Astrocyte of the cerebellum (primary cell): ENCODE data around the gene TIAM2.
"Not testable (repeated sequence)": the region's sequence is repeated elsewhere in the genome, so short reads cannot be mapped to it uniquely, and the experiment has no call there.

Experiments used
- DNase-seq: peaks from one replicate; pipeline ENCODE4 v3.0.0-alpha.2; 2011; ENCODE audit warnings: low read depth
- H3K4me3 ChIP-seq: 2 replicates; pipeline ENCODE4 v1.5.1; 2011; ENCODE audit warnings: mild to moderate bottlenecking, low read depth, low read length, moderate library complexity
- CTCF ChIP-seq: IDR thresholded peaks from 2 replicates; pipeline ENCODE4 v1.5.1; 2012; ENCODE audit warnings: low read length, low read depth, moderate library complexity, mild to moderate bottlenecking; ENCODE audit errors: missing control alignments
- in situ Hi-C: cut with HindIII; loops from 2 replicates; pipeline ENCODE4 v1.10.0; 2017; ENCODE audit warnings: low sequenced_read_pairs

The TIAM2 gene

GRCh38 chr6:155008625-155009024 is 13.5 kb downstream of the TIAM2 start:
- TF ChIP-seq CTCF, result no peak
- in situ Hi-C loops, result no loop called here
- no peak overlapping the region for H3K4me3 ChIP-seq
- no peak for DNase-seq

- TF ChIP-seq CTCF, result no peak
- no peak overlapping the region for H3K4me3 ChIP-seq
- DNase-seq, result no peak
- in situ Hi-C loops, result no loop called here
These were observed 15.8 kb downstream of the TIAM2 start for GRCh38 chr6:155010940-155011339.

- in situ Hi-C loops, result no loop called here
- no peak for TF ChIP-seq CTCF
These were observed 16.7 kb downstream of the TIAM2 start for GRCh38 chr6:155011809-155012291.

GRCh38 chr6:155013457-155013876 is 18.4 kb downstream of the TIAM2 start:
- in situ Hi-C loops, result no loop called here
- no peak for DNase-seq

More at GRCh38 chr6:155011809-155012291, 16.7 kb downstream of the TIAM2 start:
- DNase-seq, result no peak
- H3K4me3 ChIP-seq, result no peak overlapping the region

GRCh38 chr6:155014137-155014536 is 19.0 kb downstream of the TIAM2 start:
- TF ChIP-seq CTCF, result no peak
- in situ Hi-C loops, result no loop called here
- H3K4me3 ChIP-seq, result no peak overlapping the region
- no peak for DNase-seq

More at GRCh38 chr6:155013457-155013876, 18.4 kb downstream of the TIAM2 start:
- no peak overlapping the region for H3K4me3 ChIP-seq
- no peak for TF ChIP-seq CTCF

GRCh38 chr6:155014670-155015300 is 19.7 kb downstream of the TIAM2 start:
- in situ Hi-C loops, result no loop called here
- no peak for TF ChIP-seq CTCF
- H3K4me3 ChIP-seq, result no peak overlapping the region
- DNase-seq, result peak; percentile 43

GRCh38 chr6:155018415-155018814 is 23.3 kb downstream of the TIAM2 start:
- DNase-seq, H3K4me3 ChIP-seq, in situ Hi-C loops: not testable (repeated sequence)
